GM12878 (cell line): Measurements from ENCODE around the gene DCAF17. TPM values are rescaled to one million over a fixed set of nuclear protein-coding genes. Genes with fewer than 3 reads are reported as not detected.
A peak's percentile ranks its signal among the peaks of the same experiment; 100 is the strongest.

Experiments used
- CUX1 ChIP-seq: IDR thresholded peaks from 2 replicates; pipeline ENCODE4 v1.6.1; 2012; ENCODE audit warnings: improper control_type of control experiment, low read depth, low read length; ENCODE audit not compliant: insufficient replicate concordance
- HDGF ChIP-seq: fragments of 450-650 bp; IDR thresholded peaks from 2 replicates; pipeline ENCODE4 v1.6.1; 2016; ENCODE audit warnings: antibody characterized with exemption
- IKZF1 ChIP-seq: fragments of 450-650 bp; conservative IDR thresholded peaks from 2 replicates; pipeline ENCODE4 v1.6.1; 2017; ENCODE audit warnings: antibody characterized with exemption, mild to moderate bottlenecking
- IRF3 ChIP-seq: fragments of 450-650 bp; IDR thresholded peaks from 2 replicates; pipeline ENCODE4 v1.6.1; 2014; ENCODE audit warnings: mild to moderate bottlenecking
- JUNB ChIP-seq: IDR thresholded peaks from 2 replicates; pipeline ENCODE4 v1.6.1; 2016; ENCODE audit warnings: antibody characterized with exemption, mild to moderate bottlenecking
- JUND ChIP-seq: IDR thresholded peaks from 2 replicates; pipeline ENCODE4 v1.6.1; 2012; ENCODE audit warnings: low read depth, mild to moderate bottlenecking, low read length, improper control_type of control experiment, moderate library complexity
- KAT2A ChIP-seq: conservative IDR thresholded peaks from 2 replicates; pipeline ENCODE4 v1.6.1; 2011; ENCODE audit warnings: low read depth, low read length; ENCODE audit not compliant: control insufficient read depth
- KLF5 ChIP-seq: fragments of 450-650 bp; IDR thresholded peaks from 2 replicates; pipeline ENCODE4 v1.6.1; 2014; ENCODE audit warnings: mild to moderate bottlenecking; ENCODE audit not compliant: partially characterized antibody
- NFIC ChIP-seq: IDR thresholded peaks from 2 replicates; pipeline ENCODE4 v1.6.1; 2012; ENCODE audit warnings: low read depth, mild to moderate bottlenecking, inconsistent platforms, low read length, moderate library complexity
- NR2C2 ChIP-seq: IDR thresholded peaks from 2 replicates; pipeline ENCODE4 v1.6.1; 2011; ENCODE audit warnings: borderline replicate concordance, low read depth; ENCODE audit not compliant: control insufficient read depth, insufficient read length
- RUNX3 ChIP-seq: IDR thresholded peaks from 2 replicates; pipeline ENCODE4 v1.6.1; 2012; ENCODE audit warnings: low read length, inconsistent platforms
- TCF12 ChIP-seq: IDR thresholded peaks from 2 replicates; pipeline ENCODE4 v1.6.1; 2011; ENCODE audit warnings: low read depth, mild to moderate bottlenecking, low read length
- TCF7 ChIP-seq: IDR thresholded peaks from 2 replicates; pipeline ENCODE4 v1.6.1; 2014; ENCODE audit warnings: antibody characterized with exemption, borderline replicate concordance
- USF1 ChIP-seq: IDR thresholded peaks from 2 replicates; pipeline ENCODE4 v1.6.1; 2011; ENCODE audit warnings: borderline replicate concordance, low read depth, mild to moderate bottlenecking, moderate library complexity, mixed read lengths, low read length; ENCODE audit not compliant: insufficient read depth; ENCODE audit errors: extremely low read length
- YY1 ChIP-seq: IDR thresholded peaks from 2 replicates; pipeline ENCODE4 v1.6.1; 2011; ENCODE audit warnings: low read depth, mild to moderate bottlenecking, low read length
- ZBTB11 ChIP-seq: fragments of 450-650 bp; formaldehyde crosslinking; IDR thresholded peaks from 2 replicates; pipeline ENCODE4 v1.5.0; 2022; ENCODE audit warnings: mild to moderate bottlenecking, missing genetic modification characterization
- ZNF207 ChIP-seq: fragments of 450-650 bp; IDR thresholded peaks from 2 replicates; pipeline ENCODE4 v1.6.1; 2014; ENCODE audit warnings: antibody characterized with exemption, mild to moderate bottlenecking, borderline replicate concordance
- ZNF24 ChIP-seq: fragments of 450-650 bp; IDR thresholded peaks from 2 replicates; pipeline ENCODE4 v1.6.1; 2017; ENCODE audit warnings: antibody characterized with exemption, mild to moderate bottlenecking
- ZNF274 ChIP-seq: IDR thresholded peaks from one replicate; pipeline ENCODE4 v1.8.0; 2011; ENCODE audit not compliant: insufficient read length, insufficient read depth
- polyA plus RNA-seq, 11 experiments: library from polyadenylated mRNA; depleted of rRNA in 4 of 11; unstranded in 6 of 11; stranded (reverse) in 5 of 11; fragments of >200 nt; fragmentation: Nextera tagmentation in 4 of 11; fragmentation: Illumina TruSeq in 1 of 11; extraction: Ambion mirVana in 4 of 11; extraction: Trizol in 1 of 11; gene quantifications; 1 replicate in 1 of 11; 2 replicates in 10 of 11; pipeline versions ENCODE4 v1.2.1 to v1.2.3, GENCODE V29; 2011 to 2016; ENCODE audit warnings: inconsistent platforms in 2 of 11, missing spikeins in 2 of 11, low read depth in 1 of 11
- total RNA-seq, 4 experiments: library from RNA; depleted of rRNA in 3 of 4; stranded (reverse); fragments of >200 nt in 3 of 4; fragmentation: Illumina TruSeq in 1 of 4; extraction: Trizol in 1 of 4; gene quantifications; 2 replicates each; pipeline versions ENCODE4 v1.2.1 to v1.2.3, GENCODE V29; 2013 to 2021

Gene DCAF17
- total and polyA plus RNA-seq, 10 of the 15 experiments (the other 5 are each of a cell fraction or from before 2014, with no cell fraction given): 5.2 to 32.9 (median 23.4) TPM

GRCh38 chr2:171434013-171434989, at the start of gene DCAF17 (continued):
- no peak for TF ChIP-seq JUND
- TF ChIP-seq ZNF207: peak; percentile 88
- TF ChIP-seq KLF5: peak; percentile 22
- TF ChIP-seq TCF7: no peak
- TF ChIP-seq IKZF1: peak; percentile 98
- no peak for TF ChIP-seq JUNB
- no peak for TF ChIP-seq ZNF274
- no peak for TF ChIP-seq KAT2A
- peak; percentile 45; the same call in 1 of the 2 replicates for TF ChIP-seq TCF12
- TF ChIP-seq ZNF24: peak; percentile 56; the same call in 1 of the 2 replicates
- TF ChIP-seq HDGF: peak; percentile 82; the same call in 1 of the 2 replicates
- peak; percentile 79 for TF ChIP-seq RUNX3
- no peak for TF ChIP-seq CUX1
- peak; percentile 13 for TF ChIP-seq USF1
- no peak for TF ChIP-seq IRF3
- no peak for TF ChIP-seq NFIC
- no peak for TF ChIP-seq ZBTB11 (CRISPR knock-in tag)
- TF ChIP-seq NR2C2: no peak
- TF ChIP-seq YY1: 0 out of 2 replicates have a peak, but pooled peaks have one; percentile 38
